HTERT RPE-1 (cell line): ENCODE results near the gene SELENOM.

ENCODE experiments used
- in situ Hi-C: fragments of 300-500 bp; cut with MboI; formaldehyde crosslinking; loops from 4 replicates; pipeline ENCODE4 v1.14.3; 2020; ENCODE audit warnings: low sequenced_read_pairs

The SELENOM gene, protein sequence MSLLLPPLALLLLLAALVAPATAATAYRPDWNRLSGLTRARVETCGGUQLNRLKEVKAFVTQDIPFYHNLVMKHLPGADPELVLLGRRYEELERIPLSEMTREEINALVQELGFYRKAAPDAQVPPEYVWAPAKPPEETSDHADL

DNA sequence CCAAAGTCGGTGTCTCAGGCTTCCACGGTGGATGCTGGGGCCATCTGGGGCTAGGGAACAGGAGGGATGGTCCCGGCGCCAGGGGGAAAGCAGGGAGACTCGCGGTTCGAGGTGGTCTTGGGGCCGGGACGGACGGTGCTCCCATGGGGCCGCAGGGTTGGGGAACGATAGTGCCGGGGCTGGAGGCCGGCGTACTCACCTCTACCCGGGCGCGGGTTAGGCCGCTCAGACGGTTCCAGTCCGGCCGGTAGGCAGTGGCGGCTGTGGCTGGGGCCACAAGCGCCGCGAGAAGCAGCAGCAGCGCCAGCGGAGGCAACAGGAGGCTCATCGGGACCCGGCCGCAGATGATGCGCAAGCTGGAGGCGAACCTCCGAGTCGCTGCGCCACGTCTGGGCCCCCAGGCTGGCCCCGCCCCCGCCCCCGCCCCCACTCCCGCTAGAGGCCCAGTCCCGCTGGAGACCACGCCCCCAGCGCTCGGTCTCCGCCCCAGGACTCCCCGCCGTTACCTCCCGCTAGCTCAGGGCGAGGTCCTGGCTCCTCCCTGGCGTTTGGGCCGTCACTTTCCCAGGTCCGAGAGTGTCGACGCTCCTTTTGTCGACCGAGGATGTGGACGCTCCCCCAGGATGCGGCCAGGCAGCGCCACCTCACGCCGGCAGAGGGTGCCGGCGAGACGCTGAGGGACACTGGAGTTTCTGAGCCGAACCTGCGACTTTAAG lies at the start of gene SELENOM:
TSS of gene SELENOM (minus strand) at position 391 of the 716 bp plus-strand sequence. CDS start at position 328, 63 bp downstream.
- in situ Hi-C loops = no loop called here

DNA sequence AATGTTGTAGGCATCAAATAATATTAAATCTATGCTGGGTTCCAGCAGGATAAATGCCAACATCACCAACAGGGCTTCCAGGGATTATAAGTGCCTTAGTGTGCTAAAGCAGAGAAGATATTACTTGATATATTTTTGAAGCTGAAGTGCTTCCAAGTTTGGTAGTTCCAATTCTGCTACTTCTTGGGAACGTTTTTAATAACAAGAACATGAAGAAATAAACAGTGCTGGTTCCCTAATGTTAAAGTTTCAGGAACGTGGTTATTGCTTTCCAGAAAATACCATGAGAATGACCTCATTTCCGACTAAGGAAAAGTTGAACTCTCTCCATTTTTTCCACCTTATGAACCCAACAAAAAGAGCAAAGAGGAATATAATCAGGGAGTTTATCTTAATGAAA lies 48.1 kb upstream of the SELENOM start:
- in situ Hi-C loops = no loop called here

DNA sequence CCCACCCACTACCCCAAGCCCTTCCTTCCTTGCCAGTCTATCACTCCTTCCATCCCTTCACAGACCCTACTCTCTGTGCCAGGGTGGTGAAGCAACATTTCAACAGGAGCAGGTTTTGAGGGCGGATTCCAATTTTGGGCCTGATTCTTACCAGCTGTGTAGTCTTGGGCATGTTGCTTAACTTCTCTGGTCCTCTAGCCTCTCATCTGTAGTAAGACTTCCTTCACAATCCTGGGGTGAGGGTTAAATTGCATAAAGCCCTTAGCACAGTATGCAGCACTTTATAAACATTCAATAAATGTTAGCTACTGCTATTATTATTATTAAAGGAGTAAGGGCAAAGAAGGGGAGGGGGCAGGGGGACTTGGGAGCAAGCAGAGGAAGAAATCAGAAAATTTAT lies 47.6 kb upstream of the SELENOM start:
- in situ Hi-C loops = no loop called here

DNA sequence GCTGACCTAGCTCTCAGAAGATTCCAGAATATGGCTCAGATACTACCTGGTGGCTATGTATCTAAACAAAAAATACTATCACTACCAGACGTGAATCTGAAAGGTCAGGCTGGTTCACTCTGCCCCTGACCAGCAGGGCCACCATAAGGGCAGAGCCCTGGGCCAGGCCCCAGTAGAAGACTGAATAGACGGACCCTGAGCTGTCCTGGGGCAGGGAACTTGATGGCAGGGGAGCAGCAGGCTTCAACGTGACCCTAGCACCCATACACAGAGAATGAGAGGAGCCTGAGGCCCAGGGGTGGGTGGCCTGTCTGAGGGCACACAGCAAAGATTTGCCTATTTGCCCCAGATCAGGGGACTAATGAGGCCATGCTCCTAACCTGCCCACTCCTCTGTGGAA lies 46.0 kb upstream of the SELENOM start:
- in situ Hi-C loops = no loop called here

DNA sequence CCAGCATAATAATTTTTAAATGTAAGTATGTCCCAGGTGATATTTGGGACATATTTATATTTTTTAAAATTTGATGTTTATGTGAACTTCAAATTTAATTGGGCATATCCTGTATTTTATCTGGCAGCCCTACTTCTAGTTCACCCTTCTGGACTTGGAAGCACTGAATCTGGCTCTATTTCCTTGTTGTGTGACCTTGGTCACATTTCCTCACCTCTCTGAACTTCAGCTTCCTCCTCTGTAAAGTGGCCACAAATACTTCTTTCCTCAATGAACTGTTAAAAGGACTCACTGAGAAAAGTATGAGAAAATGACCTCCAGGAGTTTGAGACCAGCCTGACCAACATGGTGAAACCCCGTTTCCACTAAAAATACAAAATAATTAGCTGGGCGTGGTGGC lies 44.5 kb upstream of the SELENOM start:
- in situ Hi-C loops = no loop called here

DNA sequence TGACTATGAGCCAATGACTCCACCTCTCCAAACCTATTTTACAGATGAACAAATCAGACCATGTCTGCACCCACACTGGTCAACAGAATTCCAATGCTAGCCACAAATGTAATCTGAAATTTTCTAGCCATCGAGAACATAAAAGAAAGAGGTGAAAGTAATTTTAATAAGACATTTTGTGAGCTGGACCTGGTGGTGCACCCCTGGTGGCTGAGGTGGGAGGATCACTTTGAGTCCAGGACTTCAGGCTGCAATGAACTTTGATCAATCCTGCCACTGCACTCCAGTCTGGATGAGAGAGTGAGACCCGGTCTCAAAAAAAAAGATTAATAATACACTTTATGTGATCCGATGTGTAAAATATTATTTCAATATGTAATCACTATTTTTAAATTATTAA lies 43.2 kb upstream of the SELENOM start:
- in situ Hi-C loops = no loop called here

DNA sequence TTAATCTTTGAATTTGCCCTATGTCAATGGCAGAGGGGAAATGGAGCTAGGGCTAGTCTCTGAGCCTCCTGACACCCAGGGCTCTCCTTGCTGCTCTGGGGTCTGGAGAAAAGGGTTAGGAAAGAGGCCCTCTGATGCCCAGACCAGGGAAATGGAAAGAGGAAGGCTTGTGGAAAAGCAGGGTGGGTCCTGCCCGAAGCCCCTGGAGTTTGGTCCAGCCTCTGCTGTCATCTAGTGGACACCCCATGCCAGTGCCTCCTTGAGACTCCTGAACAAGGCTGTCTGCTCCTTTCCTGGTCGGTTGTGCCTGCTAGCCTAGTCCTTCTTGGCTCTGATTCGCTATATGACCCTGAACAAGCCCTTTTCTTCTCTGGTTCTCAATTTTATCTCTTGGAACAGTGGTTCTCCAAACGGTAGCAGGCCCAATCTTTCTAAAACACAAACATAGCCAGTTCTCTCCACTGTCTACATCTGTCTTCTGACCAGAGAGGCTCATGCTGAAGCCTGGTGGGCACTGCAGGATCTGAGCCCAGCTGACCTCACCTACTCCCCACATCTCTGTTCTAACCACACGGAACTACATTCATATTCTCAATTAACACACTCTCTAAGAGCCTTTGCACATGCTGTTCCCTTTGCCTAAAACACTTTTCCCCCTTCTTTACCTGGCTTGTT lies 41.7 kb upstream of the SELENOM start:
- in situ Hi-C loops = no loop called here

DNA sequence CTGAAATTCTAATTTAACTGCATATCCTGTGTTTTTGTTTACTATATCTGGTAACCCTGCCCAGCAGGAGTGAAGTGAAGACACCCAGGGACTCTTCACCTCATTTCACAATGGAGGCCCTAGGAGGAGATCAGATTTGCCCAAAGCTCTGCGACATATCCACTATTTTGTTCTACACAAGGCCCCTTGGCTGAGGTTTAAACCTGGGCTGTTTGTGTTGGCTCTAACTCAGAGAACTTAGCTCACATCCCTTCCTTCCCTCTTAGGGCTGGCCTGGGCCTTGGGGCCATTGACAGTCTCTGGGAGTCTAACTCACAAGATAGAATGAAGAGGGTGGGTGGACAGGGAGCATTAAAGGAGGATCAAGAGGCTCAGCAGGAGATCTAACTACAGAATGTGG lies 41.1 kb upstream of the SELENOM start:
- in situ Hi-C loops = no loop called here

DNA sequence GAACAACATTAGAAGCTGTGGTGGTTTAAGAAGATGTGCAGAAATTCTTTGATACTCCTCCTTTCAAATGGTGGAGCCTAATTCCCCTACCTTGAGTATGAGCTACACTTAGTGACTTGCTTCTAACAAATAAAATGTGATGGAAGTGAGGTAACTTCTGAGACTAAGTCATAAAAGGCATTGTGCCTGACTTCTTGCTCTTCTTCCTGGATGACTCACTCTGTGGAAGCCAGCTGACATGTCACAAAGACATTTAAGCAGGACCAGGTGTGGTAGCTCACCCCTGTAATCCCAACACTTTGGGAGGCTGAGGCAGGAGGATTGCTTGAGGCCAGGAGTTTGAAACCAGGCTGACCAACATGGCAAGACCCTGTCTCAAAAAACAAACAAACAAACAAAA lies 36.9 kb upstream of the SELENOM start:
- in situ Hi-C loops = no loop called here

DNA sequence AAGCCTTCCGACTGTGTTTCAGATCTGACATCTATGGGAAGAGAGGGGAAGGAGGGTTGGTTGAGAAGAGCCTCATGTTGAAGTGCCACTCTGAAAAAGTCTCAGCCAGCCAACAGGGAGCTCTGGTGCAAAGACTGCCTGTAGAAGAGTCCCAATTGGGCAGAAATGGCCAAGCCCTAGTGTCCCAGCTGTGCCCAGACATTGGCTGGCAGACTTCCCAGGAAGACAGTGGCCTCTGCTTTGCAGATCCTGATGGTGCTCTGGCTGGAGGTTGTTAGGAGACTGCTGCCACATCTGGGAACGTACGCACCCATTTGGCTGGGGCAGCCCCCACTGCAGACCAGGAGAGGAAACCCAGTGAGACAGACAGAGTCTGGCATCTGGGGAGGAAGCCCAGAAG lies 36.2 kb upstream of the SELENOM start:
- in situ Hi-C loops = no loop called here

DNA sequence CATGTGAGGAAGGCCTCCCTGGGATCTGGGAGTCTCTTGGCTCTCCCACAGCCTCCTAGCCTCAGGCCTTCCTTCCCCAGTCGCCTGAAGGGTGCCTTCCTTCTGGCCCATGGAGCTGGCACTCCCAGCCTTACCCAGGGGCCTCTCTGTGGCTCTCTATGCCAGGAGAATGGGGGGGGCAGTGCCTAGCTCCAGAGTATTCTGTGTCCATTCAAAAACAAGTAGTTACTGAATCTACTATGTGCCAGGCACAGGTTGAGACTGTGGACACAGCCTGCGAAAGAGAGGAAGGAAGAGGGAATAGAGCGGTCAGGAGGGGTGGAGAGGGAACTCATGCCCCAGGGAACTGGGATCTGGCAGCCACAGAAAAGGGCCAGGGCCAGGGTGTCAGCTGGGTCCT lies 35.7 kb upstream of the SELENOM start:
- in situ Hi-C loops = no loop called here

DNA sequence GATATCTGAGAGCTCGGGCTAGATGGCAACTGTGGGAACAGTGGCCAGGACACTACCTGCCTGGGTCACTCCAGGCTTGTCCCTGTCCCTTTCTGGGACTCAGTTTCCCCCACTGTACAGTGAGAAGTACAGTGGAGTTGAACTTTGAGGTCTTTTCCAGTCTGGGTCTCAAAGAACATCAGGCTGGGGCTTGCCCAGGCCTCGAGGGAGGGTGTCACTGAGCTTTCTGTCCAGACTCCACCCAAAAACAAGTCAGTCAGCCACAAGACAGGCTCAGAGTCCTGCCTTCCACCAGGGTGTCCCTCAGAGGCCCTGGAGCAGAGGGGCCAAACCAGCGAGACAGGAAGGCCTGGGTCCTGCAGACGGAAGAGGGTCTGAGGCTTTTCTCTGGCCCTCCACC lies 34.9 kb upstream of the SELENOM start:
- in situ Hi-C loops = no loop called here

DNA sequence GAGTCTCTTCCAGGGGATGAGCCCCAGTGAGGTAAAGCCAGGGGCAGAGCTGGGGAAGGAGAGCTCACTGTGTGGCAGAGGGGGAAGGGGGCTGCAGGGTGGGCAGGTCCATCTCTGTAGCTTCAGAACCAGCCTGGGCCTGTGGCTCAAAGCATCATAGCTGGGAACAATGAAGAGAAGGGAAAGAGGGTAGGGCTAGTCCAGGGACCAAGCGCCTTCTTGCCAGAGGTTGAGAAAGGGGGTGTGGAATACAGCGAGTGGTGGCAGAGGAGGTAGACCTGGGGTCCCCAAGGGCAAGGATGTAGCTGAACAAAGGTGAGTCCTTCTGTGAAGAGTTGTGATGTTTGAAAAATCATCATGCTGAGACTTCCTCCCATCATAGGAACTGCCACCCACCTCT lies 34.2 kb upstream of the SELENOM start:
- in situ Hi-C loops = no loop called here

DNA sequence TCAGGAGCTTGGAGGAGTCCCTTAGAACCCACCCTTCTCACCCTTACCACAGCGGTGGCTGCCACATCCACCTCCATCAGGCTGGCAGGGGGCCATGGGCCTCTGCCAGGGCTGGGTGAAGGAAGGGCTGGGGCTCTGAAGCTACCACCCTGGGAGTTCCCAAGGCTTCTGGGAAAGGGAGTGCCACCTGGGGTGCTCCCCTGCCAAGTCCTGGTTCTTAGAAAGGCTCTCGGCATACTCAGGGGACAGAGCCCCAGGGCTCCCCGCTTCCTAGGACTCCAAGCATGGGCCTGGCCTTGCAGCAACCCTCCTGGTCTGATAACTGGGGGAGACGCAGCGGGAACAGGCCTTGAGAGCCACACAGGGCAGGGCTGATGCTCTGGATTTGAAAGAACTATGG lies 33.4 kb upstream of the SELENOM start:
- in situ Hi-C loops = no loop called here

DNA sequence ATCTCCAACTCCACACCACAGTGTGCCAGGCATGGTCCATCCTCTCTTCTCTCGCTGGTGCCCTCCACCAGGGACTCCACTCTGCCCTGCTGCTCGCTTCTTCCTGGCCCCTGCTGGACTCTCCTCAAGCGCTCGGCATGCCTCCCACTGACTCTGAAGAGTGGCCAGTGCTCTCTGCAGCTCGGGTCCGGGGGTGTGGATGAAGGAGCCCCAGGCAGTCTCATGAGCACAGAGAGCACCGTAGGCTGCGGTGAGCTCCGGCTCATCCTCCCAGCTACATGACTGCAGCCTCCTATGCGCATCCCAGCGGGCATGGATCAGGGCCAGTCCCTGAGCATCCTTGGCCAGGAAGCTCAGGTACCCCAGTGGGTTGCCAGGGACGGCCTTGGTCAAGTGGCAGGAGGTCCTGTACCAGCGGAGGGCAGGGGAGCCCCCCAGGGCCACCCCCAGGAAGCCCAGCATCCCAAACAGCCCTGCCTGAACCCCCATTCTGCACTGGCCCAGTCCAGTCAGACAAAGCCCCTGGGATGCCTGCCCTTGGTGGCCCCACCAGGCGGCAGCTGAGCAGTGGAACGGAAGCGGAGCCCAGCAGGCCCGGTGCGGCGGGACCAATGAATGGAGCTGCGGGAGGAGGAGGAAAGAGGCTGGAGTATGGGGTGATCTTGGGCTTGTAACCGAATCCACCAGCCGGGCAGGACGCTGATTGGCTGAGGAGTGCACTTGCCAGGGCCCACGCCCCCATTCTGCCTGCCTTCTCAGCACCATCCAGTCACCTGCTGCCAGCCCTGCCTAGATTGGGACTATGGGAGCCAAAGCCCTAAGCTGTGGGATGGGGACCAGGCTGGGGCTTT lies 32.7 kb upstream of the SELENOM start, which contains the start of gene PLA2G3:
TSS of gene PLA2G3 (minus strand) at position 643 of the 851 bp plus-strand sequence. CDS start at position 489, 154 bp downstream.
- in situ Hi-C loops = no loop called here

DNA sequence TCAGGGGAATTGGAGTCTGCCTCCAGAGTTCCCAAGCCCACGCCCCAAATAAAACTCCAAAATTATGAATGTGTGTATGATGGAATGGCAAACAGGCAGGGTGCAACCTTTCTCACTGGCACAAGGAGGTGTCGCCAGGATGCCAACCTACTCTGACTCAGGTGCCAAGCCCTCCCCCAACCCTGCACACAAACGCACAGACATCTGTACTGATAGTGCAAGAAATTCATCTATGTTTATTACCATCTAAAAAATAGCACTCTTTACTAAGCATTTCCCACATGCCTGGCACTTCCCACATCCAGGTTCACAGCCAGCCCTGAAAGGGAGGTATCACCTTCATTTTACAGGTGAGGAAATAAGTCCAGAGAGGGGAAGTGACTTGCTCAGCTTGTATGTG lies 31.7 kb upstream of the SELENOM start:
- in situ Hi-C loops = no loop called here

DNA sequence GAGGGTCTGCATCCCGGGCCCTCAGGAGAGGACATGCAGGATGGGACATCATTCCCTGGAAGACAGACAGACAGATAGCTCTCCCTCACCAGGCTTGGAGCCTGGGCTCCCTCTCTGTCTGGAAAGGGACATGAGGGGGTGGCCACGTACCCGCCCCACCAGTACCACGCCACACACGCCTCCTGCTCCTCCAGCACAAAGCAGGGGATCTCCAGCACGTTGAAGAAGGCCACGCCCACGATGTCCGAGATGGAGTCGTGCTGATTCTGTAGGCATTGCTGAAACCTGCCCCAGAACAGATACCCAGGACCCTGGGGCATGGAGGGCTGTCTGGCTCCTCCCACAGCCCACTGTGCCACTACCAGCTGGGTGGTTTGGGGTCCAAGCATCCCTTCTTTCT lies 30.8 kb upstream of the SELENOM start:
- in situ Hi-C loops = no loop called here

DNA sequence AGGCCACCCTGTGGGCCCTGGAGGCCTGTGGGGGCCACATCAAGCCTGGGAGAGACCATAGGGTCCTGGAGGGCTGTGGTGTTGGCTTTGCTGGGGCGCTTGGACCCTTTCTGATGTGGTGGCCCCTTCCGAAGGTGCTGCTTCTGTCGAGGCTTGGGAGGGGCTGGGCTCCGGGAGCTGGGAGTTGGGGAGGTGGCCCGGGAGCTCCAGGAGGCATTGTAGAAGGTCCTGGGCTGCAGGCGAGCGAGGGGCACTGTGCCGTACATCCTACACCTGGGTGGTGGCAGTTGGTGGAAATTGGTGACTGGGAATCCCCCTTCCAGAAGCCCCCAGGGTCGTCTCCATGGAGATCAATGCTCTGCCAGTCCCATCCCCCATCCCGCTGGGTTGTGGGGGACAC lies 30.4 kb upstream of the SELENOM start:
- in situ Hi-C loops = no loop called here

DNA sequence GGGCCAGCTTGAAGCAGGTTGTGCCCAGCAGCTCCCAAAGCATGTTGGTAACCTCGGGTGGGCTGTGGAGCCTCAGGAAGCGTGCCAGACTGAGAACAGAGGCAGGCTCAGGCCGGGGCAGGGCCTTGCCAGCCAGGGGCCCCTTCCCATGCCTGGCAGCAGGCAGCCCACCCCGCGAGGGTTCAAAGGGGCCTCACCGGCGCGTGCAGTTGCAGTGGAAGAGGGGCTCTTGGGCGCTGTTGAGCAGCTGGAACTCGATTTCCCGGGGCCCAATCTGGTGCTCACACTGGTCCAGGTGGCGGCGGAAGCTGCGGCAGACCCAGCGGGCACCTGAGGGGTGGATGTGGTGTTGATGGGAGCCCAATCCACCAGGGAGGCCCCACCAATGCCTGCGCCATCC lies 29.3 kb upstream of the SELENOM start:
- in situ Hi-C loops = no loop called here

DNA sequence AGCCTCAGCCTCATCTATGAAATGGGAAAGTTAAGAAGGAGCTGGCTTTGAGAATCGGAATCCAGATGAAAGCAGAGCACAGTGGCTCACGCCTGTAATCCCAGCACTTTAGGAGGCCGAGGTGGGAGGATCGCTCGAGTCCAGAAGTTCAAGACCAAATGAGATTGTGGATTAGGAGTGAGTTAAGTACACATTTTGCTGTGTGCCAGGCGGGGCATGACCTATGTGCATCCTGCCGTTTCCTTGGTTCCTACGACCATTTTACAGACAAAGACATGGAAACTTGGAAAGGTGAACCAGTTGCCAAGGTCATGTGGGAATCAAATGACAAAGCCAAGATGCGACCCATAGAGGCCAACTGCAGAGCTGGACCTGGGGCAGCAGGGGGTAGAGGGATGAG lies 28.8 kb upstream of the SELENOM start:
- in situ Hi-C loops = no loop called here

DNA sequence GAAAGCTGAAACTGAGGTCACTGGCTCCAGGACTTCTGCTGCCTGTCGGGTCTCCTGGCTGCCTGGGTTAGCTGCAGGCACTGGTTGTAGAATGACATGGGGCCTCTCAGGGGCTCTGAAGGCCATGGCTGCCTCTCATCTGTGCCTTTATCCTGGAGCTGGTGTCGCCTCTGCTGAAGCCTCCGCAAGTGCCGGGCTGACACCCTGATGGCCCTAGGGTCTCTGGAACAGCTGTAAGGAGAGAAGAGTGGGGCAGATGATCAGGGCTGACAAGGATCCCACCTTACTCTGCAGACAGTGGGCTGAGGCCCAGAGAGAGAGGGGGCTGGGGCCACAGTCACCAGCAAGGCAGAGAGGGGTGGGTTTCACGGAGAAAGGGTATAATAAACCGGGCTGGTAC lies 28.3 kb upstream of the SELENOM start:
- in situ Hi-C loops = no loop called here
